K562 (cell line): ENCODE measurements around the gene SLC17A9. TPM values are rescaled to one million over a fixed set of nuclear protein-coding genes. Genes with fewer than 3 reads are reported as not detected.

Experiments used
- ATAC-seq: fragments of 200-7000 bp; cut with Tn5 transposase; 3 replicates; pipeline ENCODE4 v1.9.1; 2020; ENCODE audit warnings: moderate library complexity
- BruUV-seq: library from RNA; stranded (reverse); fragments of 400-500 nt; replicated peaks from 2 replicates; lab custom pipeline; 2021; lab: Mats Ljungman, UMichigan
- CTCF ChIA-PET: fragments of 300-600 bp; formaldehyde crosslinking; extraction: SDS; loops from one replicate; lab custom pipeline; 2021; ENCODE audit warnings: low intra/inter-chr PET ratio; lab: Yijun Ruan, JAX
- POLR2A ChIA-PET: fragments of 300-600, 350-650 bp; sonication (Branson Sonifier 250); formaldehyde crosslinking; extraction: SDS; loops from one replicate; lab custom pipeline; 2021; ENCODE audit warnings: antibody characterized with exemption, inconsistent platforms; lab: Yijun Ruan, JAX
- DNase-seq, 4 experiments: peaks; one replicate each; pipeline versions ENCODE4 v3.0.0 to v3.0.0-alpha.2; 2011 to 2018; ENCODE audit warnings: low spot score in 3 of 4, mixed read lengths in 3 of 4; ENCODE audit errors: extremely low read depth in 1 of 4
- FAIRE-seq: peaks from 2 replicates; lab custom pipeline; 2011; peaks lifted over from hg19 to GRCh38; lab: Jason Lieb, UNC
- H2AFZ ChIP-seq: 2 replicates; pipeline ENCODE4 v1.6.0; 2011; ENCODE audit warnings: low read depth, low read length, control low read depth, inconsistent platforms
- H3K27ac ChIP-seq: fragments of 200-600 bp; 3 replicates; pipeline ENCODE4 v1.8.0; 2011; ENCODE audit warnings: low read depth, mild to moderate bottlenecking, control low read depth, inconsistent platforms, low read length, moderate library complexity, mixed read lengths; ENCODE audit errors: extremely low read depth
- H3K27me3 ChIP-seq, 2 experiments: fragments of 300-600 bp in 1 of 2; 2 replicates in 1 of 2; 3 replicates in 1 of 2; pipeline versions ENCODE4 v1.6.0 to v1.8.0; 2011; ENCODE audit warnings: inconsistent platforms in 2 of 2, low read length in 2 of 2, mild to moderate bottlenecking in 1 of 2, mixed read lengths in 1 of 2, moderate library complexity in 1 of 2; ENCODE audit not compliant: control insufficient read depth in 2 of 2, insufficient read depth in 2 of 2
- H3K36me3 ChIP-seq: fragments of 300-600 bp; 3 replicates; pipeline ENCODE4 v1.8.0; 2011; ENCODE audit warnings: mild to moderate bottlenecking, low read length, inconsistent platforms; ENCODE audit not compliant: control insufficient read depth, insufficient read depth
- H3K4me1 ChIP-seq, 2 experiments: fragments of 200-600 bp in 1 of 2; replicated peaks in 1 of 2; 2 replicates in 1 of 2; 3 replicates in 1 of 2; pipeline versions ENCODE4 v1.5.1 to v1.8.0; 2011; ENCODE audit warnings: inconsistent platforms in 2 of 2, low read length in 2 of 2, mild to moderate bottlenecking in 1 of 2, mixed read lengths in 1 of 2, moderate library complexity in 1 of 2; ENCODE audit not compliant: control insufficient read depth in 2 of 2, insufficient read depth in 2 of 2
- H3K4me2 ChIP-seq: 2 replicates; pipeline ENCODE4 v1.6.1; 2011; ENCODE audit warnings: low read length, control low read depth, inconsistent platforms, mixed read lengths; ENCODE audit not compliant: insufficient read depth
- H3K4me3 ChIP-seq: fragments of 200-600 bp; sonication (generic), shearing (Covaris generic); 2 replicates; pipeline ENCODE4 v1.5.1; 2016; ENCODE audit warnings: control low read depth, inconsistent platforms
- H3K79me2 ChIP-seq: fragments of 200-600 bp; 3 replicates; pipeline ENCODE4 v1.8.0; 2011; ENCODE audit warnings: low read length, inconsistent platforms; ENCODE audit not compliant: control insufficient read depth, insufficient read depth
- H3K9ac ChIP-seq, 2 experiments: 2 replicates each; pipeline versions ENCODE4 v1.6.0 to v1.6.1; 2011; ENCODE audit warnings: low read depth in 2 of 2, low read length in 2 of 2, control low read depth in 1 of 2, inconsistent platforms in 1 of 2, mild to moderate bottlenecking in 1 of 2, mixed read lengths in 1 of 2; ENCODE audit not compliant: insufficient read depth in 1 of 2
- H3K9me1 ChIP-seq: one replicate; pipeline ENCODE4 v1.6.0; 2011; ENCODE audit warnings: inconsistent platforms, mild to moderate bottlenecking, low read length, moderate library complexity; ENCODE audit not compliant: control insufficient read depth, insufficient read depth
- H3K9me3 ChIP-seq: replicated peaks from 2 replicates; pipeline ENCODE4 v1.5.1; 2011; ENCODE audit warnings: low read depth, low read length, inconsistent platforms; ENCODE audit not compliant: control insufficient read depth, insufficient read depth
- H4K20me1 ChIP-seq: replicated peaks from 2 replicates; pipeline ENCODE4 v1.6.1; 2011; ENCODE audit warnings: low read length, inconsistent platforms, mixed read lengths; ENCODE audit not compliant: control insufficient read depth, insufficient read depth
- BCL6 ChIP-seq: fragments of 250-450 bp; sonication (Bioruptor Pico); IDR thresholded peaks from 2 replicates; pipeline ENCODE4 v1.4.0; 2020
- CBFA2T3 ChIP-seq: fragments of 450-650 bp; IDR thresholded peaks from 2 replicates; pipeline ENCODE4 v1.6.1; 2017
- CHD4 ChIP-seq: fragments of 200-600 bp; sonication (generic); IDR thresholded peaks from 3 replicates; pipeline ENCODE4 v1.6.1; 2012; ENCODE audit warnings: low read depth, mild to moderate bottlenecking, mixed read lengths, low read length, inconsistent platforms; ENCODE audit not compliant: insufficient read depth, insufficient replicate concordance, poor library complexity, severe bottlenecking
- GATA2 ChIP-seq: sonication (generic); formaldehyde crosslinking; IDR thresholded peaks from 2 replicates; pipeline ENCODE4 v1.4.0; 2020; ENCODE audit warnings: mild to moderate bottlenecking, missing genetic modification reagents
- HDAC3 ChIP-seq: fragments of 450-650 bp; IDR thresholded peaks from 2 replicates; pipeline ENCODE4 v1.6.1; 2018; ENCODE audit warnings: borderline replicate concordance, mild to moderate bottlenecking, moderate library complexity; ENCODE audit not compliant: partially characterized antibody
- NRF1 ChIP-seq, 2 experiments: fragments of 450-650 bp; IDR thresholded peaks in 1 of 2; conservative IDR thresholded peaks in 1 of 2; 2 replicates each; pipeline ENCODE4 v1.6.1; 2014; ENCODE audit warnings: mild to moderate bottlenecking in 2 of 2
- RAD51 ChIP-seq: fragments of 450-650 bp; IDR thresholded peaks from 2 replicates; pipeline ENCODE4 v1.7.1; 2016; ENCODE audit warnings: low read depth, mild to moderate bottlenecking, borderline replicate concordance
- SMAD4 ChIP-seq: fragments of 250-450 bp; sonication (Bioruptor Pico); conservative IDR thresholded peaks from 2 replicates; pipeline ENCODE4 v1.8.0; 2021; ENCODE audit warnings: inconsistent platforms, mild to moderate bottlenecking, moderate library complexity
- TEAD1 ChIP-seq, 2 experiments: fragments of 450-650 bp in 1 of 2; sonication (generic) in 1 of 2; formaldehyde crosslinking; IDR thresholded peaks; 2 replicates each; pipeline versions ENCODE4 v1.4.0 to v1.8.0; 2020 to 2022; ENCODE audit warnings: mild to moderate bottlenecking in 2 of 2, missing genetic modification reagents in 1 of 2
- XRCC5 ChIP-seq: fragments of 200-400 bp; formaldehyde crosslinking; IDR thresholded peaks from 2 replicates; pipeline ENCODE4 v1.6.1; 2017; ENCODE audit warnings: low read depth, mild to moderate bottlenecking, low read length
- WGBS: fragments of 100-300 bp; shearing (Covaris generic); methylation state at CpG from one replicate; pipeline ENCODE4 v1.1.6; 2016; ENCODE audit warnings: low coverage, mixed read lengths; ENCODE audit not compliant: insufficient coverage; ENCODE audit errors: missing lambda C conversion rate; 5-methylcytosine and 5-hydroxymethylcytosine counted together
- in situ Hi-C: fragments of 300-500 bp; cut with MboI; formaldehyde crosslinking; loops from 4 replicates; pipeline ENCODE4 v1.15.0; 2018; ENCODE audit warnings: inconsistent platforms, mixed read lengths
- intact Hi-C: fragments of 100-400 bp; cut with micrococcal nuclease; formaldehyde crosslinking; loops from 2 replicates; pipeline ENCODE4 v1.14.2; 2022
- polyA plus RNA-seq, 8 experiments: library from polyadenylated mRNA; depleted of rRNA in 4 of 8; stranded (reverse) in 5 of 8; unstranded in 3 of 8; fragments of >200 nt; fragmentation: Nextera tagmentation in 2 of 8; fragmentation: Illumina TruSeq in 1 of 8; extraction: Ambion mirVana in 2 of 8; extraction: Trizol in 1 of 8; gene quantifications; 2 replicates each; pipeline versions ENCODE4 v1.2.1 to v1.2.3, GENCODE V29; 2011 to 2014; ENCODE audit warnings: inconsistent platforms in 1 of 8, missing spikeins in 1 of 8
- total RNA-seq, 7 experiments: library from RNA; depleted of rRNA in 6 of 7; stranded (reverse); fragments of >200 nt in 6 of 7; fragmentation: Illumina TruSeq in 2 of 7; extraction: Trizol in 2 of 7; gene quantifications; 2 replicates each; pipeline versions ENCODE4 v1.2.1 to v1.2.3, GENCODE V29; 2011 to 2021; ENCODE audit warnings: low replicate concordance in 1 of 7
- TF ChIP-seq, protein P1 (sequence below): IDR thresholded peaks from 2 replicates; pipeline ENCODE4 v1.6.1; 2016; ENCODE audit warnings: missing genetic modification characterization, missing compliant biosample characterization
- TF ChIP-seq, protein P2 (sequence below): fragments of 250-450 bp; sonication (Bioruptor Pico); IDR thresholded peaks from 2 replicates; pipeline ENCODE4 v1.6.1; 2021; ENCODE audit warnings: mild to moderate bottlenecking
- TF ChIP-seq, protein P3 (sequence below): fragments of 250-450 bp; sonication (Bioruptor Pico); IDR thresholded peaks from 2 replicates; pipeline ENCODE4 v1.5.0; 2021
- TF ChIP-seq, protein P4 (sequence below), 2 experiments: IDR thresholded peaks; 2 replicates each; pipeline ENCODE4 v1.6.1; 2012; ENCODE audit warnings: improper control_type of control experiment in 2 of 2, low read depth in 2 of 2, low read length in 2 of 2, borderline replicate concordance in 1 of 2

Gene SLC17A9
- total and polyA plus RNA-seq, 9 of the 15 experiments (the other 6 are each of a cell fraction or from before 2014, with no cell fraction given) = 0.04 to 0.31 TPM; not detected in 7

DNA sequence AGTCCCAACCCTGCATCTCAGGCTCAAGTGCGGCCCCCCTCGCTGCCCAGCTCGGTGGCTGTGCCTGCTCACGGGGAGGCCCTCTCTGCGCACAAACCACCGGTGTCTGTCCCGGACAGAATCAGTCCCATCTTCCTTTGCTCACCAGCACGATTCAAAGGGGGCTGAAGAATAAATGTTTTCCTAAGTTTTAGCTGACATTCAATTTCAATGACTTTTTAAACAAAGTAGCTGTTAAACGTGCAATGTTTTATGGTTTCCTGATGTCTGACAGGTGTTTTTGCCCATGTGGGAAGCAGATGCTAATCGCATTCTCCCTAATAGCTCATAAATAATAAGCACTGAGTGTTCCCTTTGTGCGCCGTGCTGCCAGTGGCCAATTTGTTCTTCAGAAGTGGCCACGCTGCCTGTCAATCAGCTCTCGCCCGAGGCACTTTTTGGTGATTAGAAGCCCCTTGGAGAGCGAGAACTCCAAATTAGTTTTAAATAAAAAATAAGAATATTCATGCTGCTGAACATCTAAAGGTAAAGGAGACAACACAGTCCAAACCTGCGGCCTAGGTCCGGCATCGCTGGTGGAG, 28.0 kb downstream of the SLC17A9 start:
- FAIRE-seq (no peak), ATAC-seq (no peak), DNase-seq (no peak)
- Histone ChIP-seq H3K9me1 (no peaks in the 10 kb centered on the region), H3K4me3 (no peak overlapping the region), H3K36me3 (no peaks in the 10 kb centered on the region), H4K20me1 (peaks cover 11% of the 10 kb centered on the region; the same call in 1 of the 2 replicates), H3K79me2 (no peaks in the 10 kb centered on the region), H3K4me1 (peaks cover 0 to 34% of the 10 kb centered on the region in 2 experiments; a peak in 2 of 5 replicates), H3K27ac (no peak overlapping the region), H3K4me2 (no peak overlapping the region), H3K27me3 (peaks cover 60 to 90% of the 10 kb centered on the region in 2 experiments), H3K9ac (no peak overlapping the region), H3K9me3 (no peaks in the 10 kb centered on the region), H2AFZ (no peak overlapping the region)
- 7% methylated on average over 18 of the region's 19 CpGs for WGBS
- ChIA-PET CTCF (interaction anchor here (0.6 kb wide), 1 partner anchor 563 kb away, joined by 3 read pairs; no protein-coding TSS in a partner anchor), POLR2A (interaction anchor here (0.6 to 1.2 kb wide), 2 partner anchors 12 to 126 kb away, joined by 4 read pairs; no protein-coding TSS in a partner anchor)
- in situ Hi-C loops = no loop called here
- TF ChIP-seq SMAD4 (CRISPR knock-in tag) (no peak), XRCC5 (no peak), TEAD1 (CRISPR knock-in tag; IDR thresholded peaks at IDR 0.05) (no peak), CBFA2T3 (no peak), CHD4 (no peak), RAD51 (no peak), HDAC3 (no peak), GATA2 (CRISPR knock-in tag) (no peak), NRF1 (conservative IDR thresholded peaks at IDR 0.05 in 1 of 2, IDR thresholded peaks at IDR 0.05 in 1 of 2) (no peak), BCL6 (CRISPR knock-in tag) (no peak)
- TF ChIP-seq, protein P1, sequence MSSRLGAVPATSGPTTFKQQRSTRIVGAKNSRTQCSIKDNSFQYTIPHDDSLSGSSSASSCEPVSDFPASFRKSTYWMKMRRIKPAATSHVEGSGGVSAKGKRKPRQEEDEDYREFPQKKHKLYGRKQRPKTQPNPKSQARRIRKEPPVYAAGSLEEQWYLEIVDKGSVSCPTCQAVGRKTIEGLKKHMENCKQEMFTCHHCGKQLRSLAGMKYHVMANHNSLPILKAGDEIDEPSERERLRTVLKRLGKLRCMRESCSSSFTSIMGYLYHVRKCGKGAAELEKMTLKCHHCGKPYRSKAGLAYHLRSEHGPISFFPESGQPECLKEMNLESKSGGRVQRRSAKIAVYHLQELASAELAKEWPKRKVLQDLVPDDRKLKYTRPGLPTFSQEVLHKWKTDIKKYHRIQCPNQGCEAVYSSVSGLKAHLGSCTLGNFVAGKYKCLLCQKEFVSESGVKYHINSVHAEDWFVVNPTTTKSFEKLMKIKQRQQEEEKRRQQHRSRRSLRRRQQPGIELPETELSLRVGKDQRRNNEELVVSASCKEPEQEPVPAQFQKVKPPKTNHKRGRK (tag) = no peak
- TF ChIP-seq, protein P2, sequence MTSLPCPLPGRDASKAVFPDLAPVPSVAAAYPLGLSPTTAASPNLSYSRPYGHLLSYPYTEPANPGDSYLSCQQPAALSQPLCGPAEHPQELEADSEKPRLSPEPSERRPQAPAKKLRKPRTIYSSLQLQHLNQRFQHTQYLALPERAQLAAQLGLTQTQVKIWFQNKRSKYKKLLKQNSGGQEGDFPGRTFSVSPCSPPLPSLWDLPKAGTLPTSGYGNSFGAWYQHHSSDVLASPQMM (CRISPR knock-in tag) = no peak
- TF ChIP-seq, protein P3, sequence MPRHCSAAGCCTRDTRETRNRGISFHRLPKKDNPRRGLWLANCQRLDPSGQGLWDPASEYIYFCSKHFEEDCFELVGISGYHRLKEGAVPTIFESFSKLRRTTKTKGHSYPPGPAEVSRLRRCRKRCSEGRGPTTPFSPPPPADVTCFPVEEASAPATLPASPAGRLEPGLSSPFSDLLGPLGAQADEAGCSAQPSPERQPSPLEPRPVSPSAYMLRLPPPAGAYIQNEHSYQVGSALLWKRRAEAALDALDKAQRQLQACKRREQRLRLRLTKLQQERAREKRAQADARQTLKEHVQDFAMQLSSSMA (CRISPR knock-in tag) = no peak
- TF ChIP-seq, protein P4, sequence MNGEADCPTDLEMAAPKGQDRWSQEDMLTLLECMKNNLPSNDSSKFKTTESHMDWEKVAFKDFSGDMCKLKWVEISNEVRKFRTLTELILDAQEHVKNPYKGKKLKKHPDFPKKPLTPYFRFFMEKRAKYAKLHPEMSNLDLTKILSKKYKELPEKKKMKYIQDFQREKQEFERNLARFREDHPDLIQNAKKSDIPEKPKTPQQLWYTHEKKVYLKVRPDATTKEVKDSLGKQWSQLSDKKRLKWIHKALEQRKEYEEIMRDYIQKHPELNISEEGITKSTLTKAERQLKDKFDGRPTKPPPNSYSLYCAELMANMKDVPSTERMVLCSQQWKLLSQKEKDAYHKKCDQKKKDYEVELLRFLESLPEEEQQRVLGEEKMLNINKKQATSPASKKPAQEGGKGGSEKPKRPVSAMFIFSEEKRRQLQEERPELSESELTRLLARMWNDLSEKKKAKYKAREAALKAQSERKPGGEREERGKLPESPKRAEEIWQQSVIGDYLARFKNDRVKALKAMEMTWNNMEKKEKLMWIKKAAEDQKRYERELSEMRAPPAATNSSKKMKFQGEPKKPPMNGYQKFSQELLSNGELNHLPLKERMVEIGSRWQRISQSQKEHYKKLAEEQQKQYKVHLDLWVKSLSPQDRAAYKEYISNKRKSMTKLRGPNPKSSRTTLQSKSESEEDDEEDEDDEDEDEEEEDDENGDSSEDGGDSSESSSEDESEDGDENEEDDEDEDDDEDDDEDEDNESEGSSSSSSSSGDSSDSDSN (IDR thresholded peaks at IDR 0.05; ENCODE audit: borderline replicate concordance in 1 of 2, low read depth in 2 of 2, low read length in 2 of 2) = no peak
- no TSS peak for BruUV-seq
- intact Hi-C loops = no loop called here
